22Rv1 (cell line): ENCODE measurements around the gene TEFM.

Experiments used
- CTCF ChIP-seq: fragments of 450-650 bp; IDR thresholded peaks from 2 replicates; pipeline ENCODE4 v1.5.1; 2017; ENCODE audit warnings: mild to moderate bottlenecking
- ZFX ChIP-seq: fragments of 450-650 bp; IDR thresholded peaks from 2 replicates; pipeline ENCODE4 v1.6.1; 2017; ENCODE audit warnings: antibody characterized with exemption, borderline replicate concordance

GRCh38 chr17:30942308-30943079 lies 36.5 kb upstream of the TEFM start:
- TF ChIP-seq CTCF (no peak), ZFX (no peak)
